Transverse colon (tissue), 4 donors: Measurements from ENCODE around the gene PELO. TPM values are rescaled to one million over a fixed set of nuclear protein-coding genes. Genes with fewer than 3 reads are reported as not detected.
A peak's percentile ranks its signal among the peaks of the same experiment; 100 is the strongest.
"Not testable (repeated sequence)": the region's sequence is repeated elsewhere in the genome, so short reads cannot be mapped to it uniquely, and the experiment has no call there.

Experiments used
- DNase-seq: peaks from one replicate; pipeline ENCODE4 v3.0.0-alpha.2; 2019
- H3K27ac ChIP-seq, 4 donors: fragments of 200-600 bp; sonication (generic); 2 replicates each; pipeline ENCODE4 v1.5.1; 2016 to 2018; ENCODE audit warnings: inconsistent platforms in 4 of 4
- H3K27me3 ChIP-seq: fragments of 200-600 bp; sonication (generic); 2 replicates; pipeline ENCODE4 v1.5.1; 2017; ENCODE audit warnings: inconsistent platforms
- H3K36me3 ChIP-seq, 4 donors: fragments of 200-600 bp; sonication (generic); 2 replicates each; pipeline ENCODE4 v1.5.1; 2017 to 2019; ENCODE audit warnings: inconsistent platforms in 4 of 4
- H3K4me1 ChIP-seq, 4 donors: fragments of 200-600 bp; sonication (generic); 2 replicates each; pipeline ENCODE4 v1.5.1; 2017 to 2020; ENCODE audit warnings: inconsistent platforms in 4 of 4
- H3K4me3 ChIP-seq, 4 donors: fragments of 200-600 bp; sonication (generic); 1 replicate in 1 of 4; 2 replicates in 3 of 4; pipeline versions ENCODE4 v1.5.1 to v1.6.1; 2017 to 2019; ENCODE audit warnings: inconsistent platforms in 4 of 4
- H3K9me3 ChIP-seq, 2 donors: fragments of 200-600 bp; sonication (generic); 2 replicates each; pipeline ENCODE4 v1.5.1; 2017 to 2019; ENCODE audit warnings: inconsistent platforms in 2 of 2
- EP300 ChIP-seq: sonication (generic); formaldehyde crosslinking; IDR thresholded peaks from one replicate; pipeline ENCODE4 v1.6.1; 2017; ENCODE audit warnings: antibody characterized with exemption, low read depth
- POLR2A ChIP-seq: fragments of 450-650 bp; IDR thresholded peaks from one replicate; pipeline ENCODE4 v1.6.1; 2016; ENCODE audit warnings: antibody characterized with exemption, mild to moderate bottlenecking, moderate library complexity
- POLR2AphosphoS5 ChIP-seq, 3 donors: sonication (generic); formaldehyde crosslinking; IDR thresholded peaks; one replicate each; pipeline ENCODE4 v1.6.1; 2016; ENCODE audit warnings: antibody characterized with exemption in 3 of 3
- WGBS, 2 donors: methylation state at CpG; one replicate each; pipeline ENCODE4 v1.1.5; 2018; ENCODE audit warnings: low coverage in 1 of 2; 5-methylcytosine and 5-hydroxymethylcytosine counted together
- in situ Hi-C, 4 donors: fragments of 200-750 bp; cut with MboI; loops; one replicate each; pipeline versions ENCODE4 v1.15.0 to v1.15.1; 2017; ENCODE audit warnings: low sequenced_read_pairs in 3 of 4, low pct_ligation_motif_present in 1 of 4, low pct_unique_long_range_greater_than_20kb in 1 of 4
- intact Hi-C: fragments of 100-400 bp; cut with DNase I; formaldehyde crosslinking; loops from one replicate; pipeline ENCODE4 v1.15.1; 2023; ENCODE audit warnings: low total_unique reads
- total RNA-seq, 4 donors: library from RNA; depleted of rRNA; stranded (reverse); fragments of >200 nt; gene quantifications; one replicate each; pipeline ENCODE4 v1.1.0, GENCODE V29; 2016
- TF ChIP-seq, protein P1 (sequence below), 5 experiments: fragments of 200-600 bp in 3 of 5; fragments of 450-650 bp in 2 of 5; sonication (generic) in 3 of 5; IDR thresholded peaks; 1 replicate in 2 of 5; 2 replicates in 3 of 5; pipeline ENCODE4 v1.5.1; 2016 to 2017; ENCODE audit warnings: antibody characterized with exemption in 5 of 5, inconsistent platforms in 3 of 5, mild to moderate bottlenecking in 2 of 5, moderate library complexity in 1 of 5

PELO gene
- total RNA-seq, 4 donors from 2014 or later, result 10.1 to 62.3 (median 16.8) TPM

GRCh38 chr5:52814352-52815148 is 26.8 kb downstream of the PELO start:
- TF ChIP-seq POLR2AphosphoS5 (IDR thresholded peaks at IDR 0.05), result no peak
- TF ChIP-seq POLR2A, result no peak
- no peak for TF ChIP-seq EP300
- TF ChIP-seq, protein P1, sequence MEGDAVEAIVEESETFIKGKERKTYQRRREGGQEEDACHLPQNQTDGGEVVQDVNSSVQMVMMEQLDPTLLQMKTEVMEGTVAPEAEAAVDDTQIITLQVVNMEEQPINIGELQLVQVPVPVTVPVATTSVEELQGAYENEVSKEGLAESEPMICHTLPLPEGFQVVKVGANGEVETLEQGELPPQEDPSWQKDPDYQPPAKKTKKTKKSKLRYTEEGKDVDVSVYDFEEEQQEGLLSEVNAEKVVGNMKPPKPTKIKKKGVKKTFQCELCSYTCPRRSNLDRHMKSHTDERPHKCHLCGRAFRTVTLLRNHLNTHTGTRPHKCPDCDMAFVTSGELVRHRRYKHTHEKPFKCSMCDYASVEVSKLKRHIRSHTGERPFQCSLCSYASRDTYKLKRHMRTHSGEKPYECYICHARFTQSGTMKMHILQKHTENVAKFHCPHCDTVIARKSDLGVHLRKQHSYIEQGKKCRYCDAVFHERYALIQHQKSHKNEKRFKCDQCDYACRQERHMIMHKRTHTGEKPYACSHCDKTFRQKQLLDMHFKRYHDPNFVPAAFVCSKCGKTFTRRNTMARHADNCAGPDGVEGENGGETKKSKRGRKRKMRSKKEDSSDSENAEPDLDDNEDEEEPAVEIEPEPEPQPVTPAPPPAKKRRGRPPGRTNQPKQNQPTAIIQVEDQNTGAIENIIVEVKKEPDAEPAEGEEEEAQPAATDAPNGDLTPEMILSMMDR (IDR thresholded peaks at IDR 0.05), result no peak
- H3K4me3 ChIP-seq, result no peak overlapping the region
- 81% methylated on average over 2 to 4 of the region's 4 CpGs for WGBS, 2 donors
- H3K9me3 ChIP-seq, result no peaks in the 10 kb centered on the region
- in situ Hi-C loops (no loop called here), intact Hi-C loops (no loop called here)
- H3K27ac ChIP-seq, result peak overlapping the region; percentile 33 to 43 (median 36)
- H3K27me3 ChIP-seq, result no peaks in the 10 kb centered on the region
- H3K36me3 ChIP-seq, result no peaks in the 10 kb centered on the region
- peaks cover 9 to 64% (median 36%) of the 10 kb centered on the region in 4 donors for H3K4me1 ChIP-seq
- DNase-seq, result no peak

DNA sequence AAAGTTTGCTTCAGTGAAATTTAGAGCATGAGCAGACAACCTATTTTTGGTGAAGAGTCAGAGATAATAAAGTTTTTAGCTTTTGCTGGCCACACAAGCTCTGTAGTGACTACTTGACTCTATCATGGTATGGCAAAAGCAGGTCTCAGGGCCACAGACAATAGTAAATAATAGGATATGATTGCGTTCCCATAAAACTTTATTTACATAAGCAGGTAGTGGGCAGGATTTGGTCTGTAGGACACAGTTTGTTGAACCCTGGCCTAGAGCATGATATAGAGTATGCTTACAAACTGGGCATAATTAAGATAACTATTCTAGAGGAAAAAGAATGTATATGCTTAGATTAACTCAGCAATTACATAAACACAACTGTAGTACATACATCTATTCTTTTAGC is 30.1 kb downstream of the PELO start:
- Histone ChIP-seq H3K27me3 (no peaks in the 10 kb centered on the region), H3K4me3 (no peak overlapping the region), H3K27ac (no peak overlapping the region), H3K9me3 (no peaks in the 10 kb centered on the region), H3K36me3 (no peaks in the 10 kb centered on the region), H3K4me1 (peaks cover 8 to 44% (median 21%) of the 10 kb centered on the region in 4 donors)
- WGBS, 2 donors, result 50 to 53% methylated on average over 1 of the region's 1 CpG
- intact Hi-C loops, result no loop called here
- in situ Hi-C loops, result no loop called here
- no peak for DNase-seq
- TF ChIP-seq EP300 (no peak), POLR2AphosphoS5 (IDR thresholded peaks at IDR 0.05) (no peak), POLR2A (no peak)
- TF ChIP-seq, protein P1 (IDR thresholded peaks at IDR 0.05), result no peak

- TF ChIP-seq POLR2AphosphoS5 (IDR thresholded peaks at IDR 0.05) (no peak), EP300 (no peak)
- intact Hi-C loops, result no loop called here
- Histone ChIP-seq H3K4me1 (peaks cover 8 to 39% (median 21%) of the 10 kb centered on the region in 4 donors), H3K27me3 (no peaks in the 10 kb centered on the region), H3K9me3 (no peaks in the 10 kb centered on the region), H3K27ac (no peak overlapping the region), H3K36me3 (no peaks in the 10 kb centered on the region), H3K4me3 (no peak overlapping the region)
- 90 to 100% methylated on average over 1 of the region's 1 CpG for WGBS, 2 donors
- no peak for DNase-seq
- in situ Hi-C loops, result no loop called here
These were observed 30.6 kb downstream of the PELO start for GRCh38 chr5:52818360-52818759.

GRCh38 chr5:52818807-52819206 is 31.1 kb downstream of the PELO start:
- intact Hi-C loops, DNase-seq, in situ Hi-C loops, H3K27me3 ChIP-seq, H3K36me3 ChIP-seq, H3K4me3 ChIP-seq, H3K9me3 ChIP-seq, H3K27ac ChIP-seq: not testable (repeated sequence)
- 39 to 68% methylated on average over 3 of the region's 3 CpGs for WGBS, 2 donors
- H3K4me1 ChIP-seq, result peaks cover 8 to 39% (median 23%) of the 10 kb centered on the region in 4 donors

DNA sequence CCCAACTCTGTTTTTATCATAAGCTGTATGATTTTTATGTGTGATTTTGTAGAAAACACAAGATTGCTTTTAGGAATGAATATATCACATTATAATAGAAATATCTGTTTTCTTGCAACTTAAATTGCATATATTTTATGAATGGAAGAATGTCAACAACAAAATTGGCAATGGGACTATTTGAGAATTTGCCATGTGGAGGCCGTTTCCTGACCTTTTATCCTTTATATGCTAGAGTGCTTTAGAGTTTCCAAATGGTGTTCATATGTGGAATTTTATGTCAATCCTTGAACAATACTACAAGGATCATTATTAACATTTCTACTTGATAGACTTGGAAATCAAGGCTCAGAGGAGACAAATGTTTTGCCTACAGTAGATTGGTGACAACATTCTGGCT is 34.2 kb downstream of the PELO start:
- no peak for TF ChIP-seq POLR2AphosphoS5 (IDR thresholded peaks at IDR 0.05)
- no peak for TF ChIP-seq EP300
- no peak for TF ChIP-seq POLR2A
- TF ChIP-seq, protein P1 (IDR thresholded peaks at IDR 0.05), result no peak
- in situ Hi-C loops, result no loop called here
- no peak for DNase-seq
- no peak overlapping the region for H3K4me3 ChIP-seq
- no peaks in the 10 kb centered on the region for H3K27me3 ChIP-seq
- H3K27ac ChIP-seq, result peak overlapping the region; percentile 24 to 46 (median 40)
- intact Hi-C loops, result no loop called here
- 59 to 68% methylated on average over 1 of the region's 1 CpG for WGBS, 2 donors
- no peaks in the 10 kb centered on the region for H3K9me3 ChIP-seq
- peaks cover 8 to 24% (median 13%) of the 10 kb centered on the region in 4 donors for H3K4me1 ChIP-seq
- H3K36me3 ChIP-seq, result no peaks in the 10 kb centered on the region
